HG02798 (cell line): ENCODE data around the gene TBC1D32.
"Not testable (repeated sequence)": the region's sequence is repeated elsewhere in the genome, so short reads cannot be mapped to it uniquely, and the experiment has no call there.

ENCODE experiments used
- ATAC-seq: cut with Tn5 transposase; IDR thresholded peaks from one replicate; pipeline ENCODE4 v1.9.1; 2021; ENCODE audit warnings: mild to moderate bottlenecking; ENCODE audit not compliant: unreplicated experiment, poor library complexity

TBC1D32 gene

DNA sequence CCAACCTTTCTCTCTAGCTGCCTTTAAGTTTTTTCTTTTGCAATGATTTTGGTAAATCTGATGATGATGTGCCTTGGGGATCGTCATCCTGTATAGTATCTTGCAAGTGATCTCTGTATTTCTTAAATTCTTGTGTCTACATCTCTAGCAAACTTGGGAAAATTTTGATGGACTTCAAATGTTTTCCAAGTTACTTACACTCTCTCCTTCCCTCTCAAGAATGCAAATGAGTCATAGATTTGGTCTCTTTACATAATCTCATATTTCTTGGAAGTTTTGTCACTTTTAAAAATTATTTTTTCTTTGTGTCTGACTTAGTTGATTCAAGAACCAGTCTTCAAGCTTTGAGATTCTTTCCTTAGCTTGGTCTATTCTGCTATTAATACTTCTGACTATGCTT lies 176.4 kb downstream of the TBC1D32 start:
- ATAC-seq = no peak

DNA sequence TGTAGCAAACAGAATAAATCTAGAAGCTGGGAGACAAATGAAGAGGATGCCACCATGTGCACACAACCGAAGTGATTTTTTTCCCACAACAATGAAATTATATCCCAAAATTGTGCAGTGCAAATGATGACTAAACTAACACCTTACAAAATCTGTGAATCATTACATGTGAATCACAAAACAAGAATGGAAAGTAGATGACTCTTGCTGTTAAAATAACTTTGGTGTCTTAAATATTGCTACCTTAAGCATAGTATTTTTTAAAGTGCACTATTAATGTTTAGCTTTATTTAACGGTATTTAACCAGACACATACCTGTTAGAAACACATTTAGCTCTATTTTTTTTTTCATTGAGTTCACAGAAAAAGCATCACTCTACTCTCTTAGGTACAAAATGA lies 190.8 kb downstream of the TBC1D32 start:
- ATAC-seq = no peak

DNA sequence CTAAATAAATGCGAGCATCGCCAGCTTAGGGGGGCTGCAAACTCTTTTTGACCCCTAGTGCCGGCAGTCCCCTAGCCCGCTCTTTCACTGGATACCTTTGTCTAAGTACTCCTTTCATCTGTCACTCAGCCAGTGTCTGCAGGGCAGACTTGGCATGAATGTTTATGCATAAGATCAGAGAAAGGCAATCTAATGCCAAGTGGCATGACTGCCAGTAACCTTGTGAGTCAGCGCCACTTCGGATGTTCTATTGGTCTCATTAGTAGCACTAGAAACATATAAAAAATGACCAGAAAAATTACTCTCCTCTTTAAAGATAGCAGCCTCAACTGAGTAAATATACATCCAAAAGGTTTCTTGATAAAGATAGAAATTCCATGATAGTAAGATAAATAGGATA lies 192.2 kb downstream of the TBC1D32 start:
- no peak for ATAC-seq

DNA sequence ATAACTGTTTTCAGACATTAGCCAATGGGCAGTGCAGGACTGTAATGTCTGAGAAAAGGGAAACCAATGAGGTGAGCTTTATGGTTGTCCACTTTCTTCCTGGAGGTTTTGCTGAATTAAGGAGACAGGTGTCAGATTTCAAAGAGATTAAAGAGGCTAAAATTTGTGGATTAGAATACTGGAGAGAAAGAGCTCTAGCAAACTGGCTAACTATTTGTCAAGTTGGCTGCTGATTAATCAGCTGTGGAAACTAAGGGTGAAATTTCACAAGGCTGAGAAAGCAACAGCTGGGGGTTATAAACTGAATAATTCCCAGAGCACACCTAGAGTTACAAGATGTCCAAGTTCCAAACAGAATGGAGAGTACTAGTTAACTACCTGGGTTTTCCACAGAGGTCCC lies 198.9 kb downstream of the TBC1D32 start:
- ATAC-seq = no peak

DNA sequence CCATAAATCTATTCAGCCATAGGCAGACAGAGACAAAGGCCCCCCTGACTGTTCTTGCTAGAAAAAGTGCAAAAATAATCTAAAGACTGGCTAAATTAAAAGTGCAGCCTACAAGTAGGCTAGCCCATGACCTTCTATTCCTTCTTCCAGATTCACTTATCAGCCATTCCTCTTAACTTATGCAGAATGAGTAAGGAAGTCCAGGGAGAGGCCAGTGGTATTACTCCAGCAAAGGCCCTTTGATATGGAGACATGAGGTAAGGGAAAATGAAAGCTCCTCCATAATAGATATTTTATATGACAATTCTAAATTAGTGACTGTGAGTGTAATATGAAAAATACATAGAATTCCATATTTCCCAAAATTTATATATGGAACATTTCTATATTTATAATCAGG lies 199.4 kb downstream of the TBC1D32 start:
- ATAC-seq = no peak

DNA sequence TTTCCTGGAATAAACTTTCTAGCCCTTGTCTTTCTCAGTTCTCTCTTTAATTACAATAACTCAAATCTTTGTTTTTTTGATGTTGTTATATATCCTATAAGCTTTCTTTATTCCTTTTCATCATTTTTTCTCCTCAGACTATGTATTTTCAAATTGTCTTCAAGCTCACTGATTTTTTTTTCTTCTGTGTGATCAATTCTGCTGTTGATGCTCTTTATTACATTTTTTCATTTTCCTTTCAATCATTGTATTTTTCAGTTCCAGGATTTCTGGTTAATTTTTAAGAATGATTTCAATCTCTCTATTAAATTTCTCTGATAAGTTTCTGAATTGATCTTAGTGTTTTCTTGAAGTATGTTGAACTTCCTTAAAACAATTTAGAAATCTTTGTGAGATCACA lies 209.7 kb downstream of the TBC1D32 start:
- ATAC-seq = no peak

DNA sequence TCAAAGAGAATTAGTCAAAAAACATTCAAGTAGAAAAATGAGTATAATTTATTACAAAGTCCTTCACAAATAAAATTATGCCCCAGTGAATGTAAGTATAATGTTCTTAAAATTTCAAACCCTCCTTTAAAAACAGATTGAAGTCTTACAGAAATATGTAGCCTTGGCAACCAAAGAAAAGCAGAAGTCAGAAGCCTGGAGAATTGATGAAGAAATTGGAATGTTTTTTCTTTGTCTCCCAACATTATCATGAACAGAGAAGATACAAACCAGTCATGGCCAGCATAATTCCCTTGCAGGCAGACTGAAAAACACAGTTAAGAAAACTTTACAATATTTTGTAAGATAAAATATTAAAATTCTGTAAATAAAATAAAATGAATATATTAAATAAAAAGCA lies 221.9 kb downstream of the TBC1D32 start:
- no peak for ATAC-seq

DNA sequence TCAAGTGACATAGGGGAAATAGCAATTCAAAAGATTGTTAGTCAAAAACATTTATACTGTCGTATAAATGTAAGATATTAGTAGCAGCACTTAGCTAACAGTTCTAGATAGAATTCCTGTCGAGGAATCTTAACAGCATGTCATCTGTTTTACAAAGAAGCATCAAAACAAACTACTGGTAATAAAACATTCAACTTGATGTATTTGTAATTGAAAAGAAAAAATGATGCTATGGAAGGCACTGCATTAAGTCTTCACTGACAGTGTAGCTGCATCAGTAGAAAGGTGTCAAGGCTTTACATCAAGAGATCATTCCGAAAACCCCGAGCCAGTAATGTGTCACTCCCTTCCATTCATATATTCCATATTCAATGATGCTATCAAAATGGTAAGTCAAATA lies 223.5 kb downstream of the TBC1D32 start:
- ATAC-seq = no peak

DNA sequence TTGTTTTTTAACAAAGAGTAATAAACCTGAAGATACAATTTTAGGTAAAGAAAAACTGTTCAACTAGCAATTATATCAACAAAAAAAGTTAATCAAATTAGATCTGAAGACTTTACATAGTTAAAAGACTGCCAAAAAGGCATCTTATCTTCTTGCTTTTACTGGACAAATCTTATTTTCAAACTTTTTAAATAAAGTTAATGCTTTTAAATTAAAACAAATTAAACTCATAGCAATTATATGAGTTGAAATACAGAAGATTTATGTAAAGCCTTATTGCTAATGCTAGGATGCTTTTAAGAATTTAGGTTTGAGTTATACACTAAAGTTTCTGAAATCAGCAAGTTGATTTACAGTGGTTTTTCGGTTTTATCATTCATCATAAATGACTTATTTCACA lies 227.3 kb downstream of the TBC1D32 start:
- ATAC-seq = no peak

DNA sequence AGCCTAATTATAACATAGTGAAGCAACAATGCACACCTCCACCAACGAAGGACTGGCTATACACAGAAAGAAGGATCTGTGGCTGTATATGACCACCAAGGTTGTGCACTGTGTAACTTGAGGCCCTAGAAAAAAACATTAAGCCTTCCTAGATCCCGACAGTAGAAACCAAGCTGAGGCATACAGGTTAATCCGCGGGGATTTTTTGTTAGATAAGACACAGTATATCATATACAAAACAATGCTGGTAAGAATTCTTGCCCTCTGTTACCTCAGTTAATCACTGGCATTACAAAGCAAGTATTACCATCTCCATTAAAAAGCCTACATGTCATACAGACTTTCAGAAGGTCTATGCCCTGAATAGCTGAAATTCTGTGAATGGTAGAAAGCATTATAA lies 228.8 kb downstream of the TBC1D32 start:
- no peak for ATAC-seq

DNA sequence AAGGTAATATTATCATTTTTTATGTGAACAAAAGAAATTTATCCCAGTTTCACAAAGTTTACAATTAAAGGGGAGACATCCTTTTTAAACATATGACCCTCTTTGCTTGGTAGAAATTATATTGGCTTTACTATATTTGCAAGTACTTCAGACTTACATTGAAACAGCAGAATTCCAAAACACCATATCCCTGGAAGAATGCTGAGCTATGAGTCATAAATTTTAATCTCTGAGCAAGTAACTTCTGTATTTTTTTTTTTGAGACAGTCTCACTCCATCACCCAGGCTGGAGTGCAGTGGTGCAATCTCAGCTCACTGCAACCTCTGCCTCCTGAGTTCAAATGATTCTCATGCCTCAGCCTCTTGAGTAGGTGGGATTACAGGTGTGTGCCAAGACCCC lies 240.4 kb downstream of the TBC1D32 start:
- no peak for ATAC-seq

DNA sequence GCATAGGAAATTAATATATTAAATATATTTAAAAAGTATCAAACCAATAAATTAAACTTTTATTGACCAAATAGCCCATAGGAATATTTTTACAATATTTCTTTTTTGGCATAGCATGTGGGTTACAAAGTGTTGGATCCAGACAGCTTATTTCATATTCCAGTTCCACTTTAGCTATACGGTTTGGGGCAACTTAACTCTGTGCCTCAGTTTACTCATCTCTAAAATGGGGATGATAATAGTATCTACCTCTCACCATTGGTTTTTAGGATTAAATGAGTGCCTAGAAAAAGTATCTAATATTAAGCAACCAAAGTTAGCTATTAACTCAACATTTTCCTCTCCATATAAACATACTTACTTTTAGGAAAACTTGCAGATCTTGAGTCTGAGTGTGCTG lies 243.8 kb downstream of the TBC1D32 start:
- ATAC-seq = no peak

DNA sequence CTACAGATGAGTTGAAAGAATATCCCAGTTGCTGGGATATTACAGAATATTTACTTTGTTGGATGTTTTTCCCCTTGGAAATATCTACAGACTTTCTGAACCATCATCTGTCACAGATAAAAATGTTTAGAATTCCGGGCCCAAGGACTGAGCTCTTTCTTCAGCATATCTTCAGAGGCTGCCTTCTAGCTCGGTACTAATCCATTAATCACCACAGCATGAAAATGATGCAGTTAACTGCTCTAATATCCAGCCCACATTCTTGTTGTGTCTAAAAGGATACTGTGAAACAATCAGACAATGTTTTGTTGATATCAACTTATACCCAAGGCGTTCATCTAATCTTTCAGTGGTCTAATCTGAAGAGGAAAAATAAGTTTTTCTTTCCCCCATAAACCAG lies 247.4 kb downstream of the TBC1D32 start:
- no peak for ATAC-seq

DNA sequence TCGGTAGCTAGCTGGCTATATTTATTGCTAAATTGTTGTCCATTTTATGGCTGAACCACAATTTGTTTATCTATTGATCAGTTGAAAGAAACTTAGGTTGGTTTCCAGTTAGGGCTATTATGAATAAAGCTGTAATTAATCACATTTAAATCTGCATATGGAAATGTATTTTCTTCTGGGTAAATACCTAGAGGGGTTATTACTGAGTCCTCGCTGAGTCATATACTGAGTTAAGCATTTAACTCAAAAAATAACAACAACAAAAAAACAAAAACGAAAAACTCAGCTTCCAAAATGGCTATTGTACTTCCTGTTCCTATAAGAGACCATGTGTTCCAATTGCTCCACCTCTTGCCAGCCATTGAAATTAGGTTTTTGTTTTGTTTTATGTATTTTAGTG lies 258.2 kb downstream of the TBC1D32 start:
- no peak for ATAC-seq

DNA sequence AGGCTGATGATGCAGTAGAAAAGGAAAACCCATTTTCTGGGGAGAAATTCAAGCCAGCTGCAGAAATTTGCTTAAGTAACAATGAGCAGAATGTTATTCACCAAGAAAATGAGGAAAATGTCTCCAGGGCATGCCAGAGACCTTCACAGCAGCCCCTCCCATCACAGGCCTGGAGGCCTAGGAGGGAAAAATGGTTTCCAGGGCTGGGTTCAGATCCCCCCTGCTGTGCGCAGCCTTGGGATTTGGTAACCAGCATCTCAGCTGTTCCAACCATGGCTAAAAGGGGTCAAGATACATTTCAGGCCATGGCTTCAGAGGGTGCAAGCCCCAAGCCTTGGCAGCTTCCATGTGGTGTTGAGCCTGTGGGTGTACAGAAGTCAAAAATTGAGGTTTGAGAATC lies 265.5 kb downstream of the TBC1D32 start:
- ATAC-seq = not testable (repeated sequence)

DNA sequence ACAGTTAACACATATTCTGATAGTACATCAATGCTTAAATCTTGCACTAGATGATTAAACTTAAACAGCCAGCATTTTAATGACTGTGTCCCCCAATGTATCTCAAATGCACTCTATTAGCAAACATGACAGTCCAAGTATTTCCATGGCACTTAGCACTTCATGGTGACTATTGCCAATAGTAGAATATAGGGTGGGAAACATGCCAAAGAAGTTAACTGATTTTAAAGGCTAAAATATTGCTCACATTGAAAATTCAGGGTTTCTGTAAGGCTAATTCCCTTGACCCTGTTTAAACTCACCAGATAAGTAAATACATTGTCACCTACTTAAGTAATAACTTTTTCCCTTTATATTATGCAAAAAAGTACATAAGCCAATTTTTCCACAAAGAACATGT lies 266.9 kb downstream of the TBC1D32 start:
- no peak for ATAC-seq

DNA sequence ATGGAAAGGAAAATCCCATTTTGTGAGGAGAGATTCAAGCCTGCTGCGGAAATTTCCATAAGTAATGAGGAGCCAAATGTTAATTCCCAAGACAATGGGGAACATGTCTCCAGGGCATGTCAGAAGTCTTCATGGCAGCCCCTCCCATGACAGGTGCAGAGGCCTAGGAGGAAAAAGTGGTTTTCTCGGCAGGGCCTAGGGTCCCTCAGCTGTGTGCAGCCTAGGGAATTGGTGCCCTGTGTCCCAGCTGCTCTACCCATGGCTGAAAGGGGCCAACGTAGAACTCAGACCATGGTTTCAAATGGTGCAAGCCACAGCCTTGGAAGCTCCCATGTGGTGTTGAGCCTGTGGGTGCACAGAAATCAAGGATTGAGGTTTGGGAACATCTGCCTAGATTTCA lies 269.9 kb downstream of the TBC1D32 start:
- ATAC-seq = no peak

DNA sequence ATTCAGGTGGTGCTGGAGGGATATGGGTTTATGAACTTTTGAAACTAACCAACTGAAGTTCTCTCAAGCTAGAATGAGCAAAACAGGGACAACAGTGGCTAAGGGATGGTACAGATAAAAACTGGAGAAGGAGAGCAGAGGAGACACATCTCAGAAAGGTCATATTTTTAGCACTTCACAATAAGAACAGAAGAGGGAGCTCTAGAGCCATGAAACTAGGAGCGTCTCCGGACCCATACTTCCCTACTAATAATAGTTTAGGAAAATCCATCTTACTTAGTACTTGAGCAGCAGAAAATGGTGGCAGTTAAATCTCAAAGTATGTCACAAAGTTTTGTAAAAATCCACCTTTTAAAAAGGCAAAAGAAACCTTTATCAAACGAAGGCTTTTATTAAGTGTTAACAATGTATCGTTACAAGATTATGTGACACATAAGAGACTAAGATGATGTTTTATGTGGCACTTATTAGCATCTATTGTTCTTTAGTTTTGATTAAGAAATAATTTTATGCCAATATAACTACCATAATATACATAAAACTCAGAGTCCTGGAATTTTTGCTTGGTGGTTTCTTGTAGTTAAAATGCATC lies 278.6 kb downstream of the TBC1D32 start:
- ATAC-seq = peak; percentile 84

DNA sequence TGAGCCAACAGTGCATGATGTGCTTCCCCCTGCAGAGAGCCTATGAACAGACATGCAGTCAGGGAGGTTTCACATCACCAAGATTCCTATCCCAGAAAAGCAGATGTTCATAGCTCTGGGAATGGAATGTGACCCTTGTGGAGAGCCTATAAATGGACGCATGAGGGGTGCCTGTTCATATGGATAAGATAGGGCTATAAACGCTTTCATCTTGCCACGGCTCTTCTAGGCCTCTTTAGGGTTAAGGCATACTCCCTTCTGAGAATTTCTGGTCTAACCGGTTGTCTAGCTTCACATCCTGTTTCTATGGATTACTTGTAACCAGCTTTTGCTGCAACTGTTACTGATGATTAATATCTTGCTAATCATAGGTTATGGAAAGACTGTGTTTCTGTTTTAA lies 285.7 kb downstream of the TBC1D32 start:
- not testable (repeated sequence) for ATAC-seq

DNA sequence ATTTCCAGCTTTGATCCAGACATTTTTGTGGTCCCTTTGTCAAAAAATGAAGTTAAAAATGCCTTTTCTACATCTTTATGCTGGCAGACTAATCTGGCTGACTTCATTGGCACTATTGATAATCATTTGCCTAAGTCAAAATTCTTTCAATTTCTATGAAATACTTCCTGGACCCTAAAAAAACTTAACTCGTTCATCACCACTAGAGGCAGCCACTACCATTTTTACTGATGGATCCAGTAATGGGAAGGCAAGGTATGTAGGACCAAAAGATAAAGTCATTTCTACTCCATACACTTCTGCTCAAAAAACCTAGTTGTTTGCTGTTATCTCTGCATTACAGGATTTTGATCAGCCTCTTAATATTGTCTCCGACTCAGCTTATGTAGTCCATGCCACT lies 289.4 kb downstream of the TBC1D32 start:
- not testable (repeated sequence) for ATAC-seq

DNA sequence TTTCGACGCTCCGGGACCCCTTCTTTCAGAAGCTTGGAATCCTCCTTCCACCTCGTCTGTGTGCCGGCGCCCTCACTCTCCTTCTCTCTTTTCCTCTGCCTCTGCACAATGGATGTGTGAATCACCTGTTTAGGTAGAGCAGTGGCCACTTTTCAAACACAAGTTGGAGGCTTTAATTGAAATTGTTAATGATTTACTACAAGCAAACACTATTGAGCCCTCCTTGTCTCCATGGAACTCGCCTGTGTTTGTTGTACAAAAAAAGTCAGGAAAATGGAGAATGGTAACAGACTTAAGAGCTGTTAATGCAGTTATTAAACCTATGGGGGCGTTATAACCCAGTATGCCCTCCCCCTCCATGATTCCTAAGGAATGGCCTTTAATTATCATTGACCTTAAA lies 290.6 kb downstream of the TBC1D32 start:
- ATAC-seq = not testable (repeated sequence)

DNA sequence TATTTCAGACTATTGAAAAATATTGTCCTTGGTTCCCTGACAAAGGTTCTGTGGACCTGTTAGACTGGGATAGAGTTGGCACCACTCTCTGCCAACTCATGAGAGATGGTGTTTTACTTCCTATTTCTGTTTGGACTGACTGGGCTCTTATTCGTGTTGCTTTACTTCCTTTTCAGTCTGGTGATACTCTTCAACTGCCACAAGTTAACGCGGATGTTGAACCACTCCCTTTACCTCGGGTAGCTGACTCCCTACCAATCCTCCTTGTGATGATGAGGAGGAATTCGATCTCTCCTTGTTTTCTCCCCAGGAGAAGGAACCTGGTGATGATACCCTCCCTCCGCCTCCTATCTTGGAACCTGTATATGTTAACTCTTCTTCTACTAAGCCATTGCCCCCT lies 291.1 kb downstream of the TBC1D32 start:
- not testable (repeated sequence) for ATAC-seq

DNA sequence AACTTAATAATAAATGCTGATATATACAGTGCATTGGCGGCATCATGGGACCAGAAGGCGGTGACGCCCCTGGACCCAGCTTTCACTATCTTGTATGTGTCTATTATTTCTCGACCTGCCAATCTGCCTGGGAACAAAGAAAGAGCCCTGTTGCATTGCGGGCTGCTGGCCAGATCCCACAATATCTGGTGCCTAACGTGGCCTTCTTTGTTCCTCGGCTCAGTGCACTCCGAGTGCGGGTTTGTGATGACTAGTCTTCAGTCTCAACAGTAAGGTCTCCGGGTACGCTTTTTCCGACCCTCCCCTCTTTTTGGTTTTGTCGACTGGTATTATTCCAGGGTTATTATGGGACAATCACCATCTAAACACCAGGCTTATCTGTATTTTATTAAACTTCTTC lies 291.5 kb downstream of the TBC1D32 start:
- ATAC-seq = no peak
